ES-I3 (cell line): ENCODE measurements around the gene IKZF2.

ENCODE experiments used
- H3K36me3 ChIP-seq: 2 replicates; pipeline ENCODE4 v1.6.1; 2013; ENCODE audit warnings: mild to moderate bottlenecking, low read length, control low read depth, moderate library complexity; ENCODE audit not compliant: insufficient read depth
- H3K4me1 ChIP-seq: 2 replicates; pipeline ENCODE4 v1.6.1; 2013; ENCODE audit warnings: mild to moderate bottlenecking, control low read depth, low read length; ENCODE audit not compliant: insufficient read depth
- H3K9ac ChIP-seq: 2 replicates; pipeline ENCODE4 v1.6.1; 2013; ENCODE audit warnings: low read depth, mild to moderate bottlenecking, low read length, moderate library complexity
- H3K9me3 ChIP-seq: 2 replicates; pipeline ENCODE4 v1.6.1; 2013; ENCODE audit warnings: mild to moderate bottlenecking, low read length, moderate library complexity; ENCODE audit not compliant: control insufficient read depth, insufficient read depth

Gene IKZF2

GRCh38 chr2:212970132-212970531 is 181.3 kb downstream of the IKZF2 start:
- Histone ChIP-seq H3K9me3 (no peaks in the 10 kb centered on the region), H3K36me3 (no peaks in the 10 kb centered on the region), H3K4me1 (peaks cover 11% of the 10 kb centered on the region; the same call in 1 of the 2 replicates), H3K9ac (no peak overlapping the region)

DNA sequence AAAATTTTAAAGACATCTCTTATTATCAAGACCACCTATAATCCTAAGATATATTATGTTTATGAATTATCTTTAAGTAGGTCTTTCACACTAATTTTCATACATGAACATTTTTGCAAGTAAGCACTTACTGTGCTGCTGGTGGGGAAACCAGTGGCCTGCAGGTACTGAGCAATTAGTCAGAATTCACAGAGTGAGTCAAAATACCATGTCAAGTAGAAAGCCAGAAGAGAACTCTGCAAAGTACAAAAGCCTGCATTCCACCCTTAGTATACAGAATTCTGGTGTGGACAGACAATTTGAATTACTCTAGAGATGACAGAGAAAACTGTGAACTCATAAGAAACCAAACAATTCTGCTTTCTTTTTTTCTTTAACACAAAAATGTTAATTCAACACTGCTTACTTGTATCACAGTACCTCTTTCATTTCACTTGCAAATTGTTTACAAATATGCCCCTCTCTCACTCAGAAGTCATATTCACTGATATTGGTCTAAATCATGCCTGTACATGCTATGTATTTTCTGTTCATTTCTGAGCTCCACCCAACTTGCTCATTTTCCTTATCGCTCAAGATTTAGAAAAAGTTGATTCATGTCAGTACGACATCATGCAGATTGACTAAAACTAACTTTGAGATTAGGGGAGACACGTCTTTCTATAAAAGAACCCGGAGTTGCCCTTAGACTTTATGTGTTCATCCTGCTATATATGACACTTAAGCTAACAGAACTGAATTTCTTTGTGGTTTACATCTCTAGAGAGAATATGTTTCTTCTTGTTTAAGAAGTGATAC is 182.9 kb downstream of the IKZF2 start:
- no peak overlapping the region for H3K9ac ChIP-seq
- H3K4me1 ChIP-seq: peaks cover 11% of the 10 kb centered on the region; the same call in 1 of the 2 replicates
- H3K9me3 ChIP-seq: no peaks in the 10 kb centered on the region
- no peaks in the 10 kb centered on the region for H3K36me3 ChIP-seq

GRCh38 chr2:212966884-212967283 is 184.5 kb downstream of the IKZF2 start:
- Histone ChIP-seq H3K36me3 (no peaks in the 10 kb centered on the region), H3K4me1 (peaks cover 11% of the 10 kb centered on the region; the same call in 1 of the 2 replicates), H3K9me3 (no peaks in the 10 kb centered on the region), H3K9ac (no peak overlapping the region)

DNA sequence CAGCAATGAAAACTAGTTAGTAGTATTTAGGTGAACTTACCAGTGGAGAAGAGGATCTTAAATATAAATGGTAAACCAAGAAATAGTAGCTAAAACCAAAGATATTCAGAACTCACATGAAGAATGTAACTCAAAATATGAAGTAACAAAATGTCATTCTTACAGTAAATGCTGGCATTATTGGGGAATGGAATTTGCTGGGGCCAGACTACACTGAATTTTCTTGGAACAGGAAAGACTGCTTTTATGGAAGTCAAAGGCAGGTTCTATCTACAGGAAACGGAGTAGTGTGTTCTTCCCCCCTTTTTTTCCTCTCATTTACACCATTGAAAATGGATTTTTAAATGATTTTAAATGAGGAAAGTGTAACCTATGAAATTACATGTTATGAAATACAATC is 188.7 kb downstream of the IKZF2 start:
- no peaks in the 10 kb centered on the region for H3K36me3 ChIP-seq
- peaks cover under 1% of the 10 kb centered on the region; the same call in 1 of the 2 replicates for H3K4me1 ChIP-seq
- no peaks in the 10 kb centered on the region for H3K9me3 ChIP-seq
- no peak overlapping the region for H3K9ac ChIP-seq

DNA sequence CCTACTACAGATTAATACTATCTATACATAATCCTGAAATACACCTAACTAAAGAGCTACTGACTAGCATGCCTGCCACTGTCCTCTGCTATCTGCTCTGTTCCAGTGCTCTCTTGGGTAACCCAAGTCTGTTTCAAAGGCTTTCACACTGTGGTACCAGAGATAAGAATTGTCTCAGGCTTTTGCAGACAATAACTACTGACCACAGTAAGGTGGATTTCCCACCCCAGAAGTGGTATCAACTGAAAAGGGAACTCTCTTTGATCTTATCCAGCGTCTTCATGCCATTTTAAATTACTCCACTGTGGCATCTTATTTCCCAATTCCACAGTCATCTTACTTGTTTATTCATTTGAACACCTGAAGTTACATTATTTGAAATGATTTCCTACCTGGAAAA is 190.2 kb downstream of the IKZF2 start:
- Histone ChIP-seq H3K4me1 (no peaks in the 10 kb centered on the region), H3K9me3 (no peaks in the 10 kb centered on the region), H3K36me3 (no peaks in the 10 kb centered on the region), H3K9ac (no peak overlapping the region)

GRCh38 chr2:212960336-212960735 is 191.1 kb downstream of the IKZF2 start:
- Histone ChIP-seq H3K9me3 (no peaks in the 10 kb centered on the region), H3K4me1 (no peaks in the 10 kb centered on the region), H3K36me3 (no peaks in the 10 kb centered on the region), H3K9ac (no peak overlapping the region)

GRCh38 chr2:212959471-212960117 is 191.8 kb downstream of the IKZF2 start:
- no peaks in the 10 kb centered on the region for H3K4me1 ChIP-seq
- no peaks in the 10 kb centered on the region for H3K9me3 ChIP-seq
- no peaks in the 10 kb centered on the region for H3K36me3 ChIP-seq
- H3K9ac ChIP-seq: no peak overlapping the region

GRCh38 chr2:212958757-212959295 is 192.6 kb downstream of the IKZF2 start:
- Histone ChIP-seq H3K9ac (no peak overlapping the region), H3K36me3 (no peaks in the 10 kb centered on the region), H3K4me1 (no peaks in the 10 kb centered on the region), H3K9me3 (no peaks in the 10 kb centered on the region)

GRCh38 chr2:212958133-212958532 is 193.3 kb downstream of the IKZF2 start:
- no peaks in the 10 kb centered on the region for H3K36me3 ChIP-seq
- no peaks in the 10 kb centered on the region for H3K9me3 ChIP-seq
- H3K9ac ChIP-seq: no peak overlapping the region
- H3K4me1 ChIP-seq: no peaks in the 10 kb centered on the region

DNA sequence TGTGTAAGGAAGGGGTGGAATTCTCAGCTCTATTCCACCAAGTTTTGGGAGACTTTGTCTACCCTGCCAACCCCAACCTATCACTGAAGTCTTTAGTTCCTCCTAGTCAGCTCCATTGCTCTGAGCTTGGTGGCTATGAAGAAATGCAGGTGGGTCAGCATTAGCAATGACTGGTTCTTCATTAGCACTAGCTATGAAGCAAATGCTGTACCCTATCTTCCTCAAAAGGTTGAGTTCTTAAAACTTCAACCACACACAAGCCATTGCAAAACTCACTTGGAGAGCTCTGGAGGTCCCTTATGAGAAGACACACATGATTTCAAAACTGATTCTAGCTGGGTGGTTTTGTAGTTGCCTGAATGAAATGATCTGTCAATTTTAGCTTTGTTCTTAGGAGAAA is 193.8 kb downstream of the IKZF2 start:
- no peaks in the 10 kb centered on the region for H3K9me3 ChIP-seq
- H3K9ac ChIP-seq: no peak overlapping the region
- no peaks in the 10 kb centered on the region for H3K4me1 ChIP-seq
- no peaks in the 10 kb centered on the region for H3K36me3 ChIP-seq

DNA sequence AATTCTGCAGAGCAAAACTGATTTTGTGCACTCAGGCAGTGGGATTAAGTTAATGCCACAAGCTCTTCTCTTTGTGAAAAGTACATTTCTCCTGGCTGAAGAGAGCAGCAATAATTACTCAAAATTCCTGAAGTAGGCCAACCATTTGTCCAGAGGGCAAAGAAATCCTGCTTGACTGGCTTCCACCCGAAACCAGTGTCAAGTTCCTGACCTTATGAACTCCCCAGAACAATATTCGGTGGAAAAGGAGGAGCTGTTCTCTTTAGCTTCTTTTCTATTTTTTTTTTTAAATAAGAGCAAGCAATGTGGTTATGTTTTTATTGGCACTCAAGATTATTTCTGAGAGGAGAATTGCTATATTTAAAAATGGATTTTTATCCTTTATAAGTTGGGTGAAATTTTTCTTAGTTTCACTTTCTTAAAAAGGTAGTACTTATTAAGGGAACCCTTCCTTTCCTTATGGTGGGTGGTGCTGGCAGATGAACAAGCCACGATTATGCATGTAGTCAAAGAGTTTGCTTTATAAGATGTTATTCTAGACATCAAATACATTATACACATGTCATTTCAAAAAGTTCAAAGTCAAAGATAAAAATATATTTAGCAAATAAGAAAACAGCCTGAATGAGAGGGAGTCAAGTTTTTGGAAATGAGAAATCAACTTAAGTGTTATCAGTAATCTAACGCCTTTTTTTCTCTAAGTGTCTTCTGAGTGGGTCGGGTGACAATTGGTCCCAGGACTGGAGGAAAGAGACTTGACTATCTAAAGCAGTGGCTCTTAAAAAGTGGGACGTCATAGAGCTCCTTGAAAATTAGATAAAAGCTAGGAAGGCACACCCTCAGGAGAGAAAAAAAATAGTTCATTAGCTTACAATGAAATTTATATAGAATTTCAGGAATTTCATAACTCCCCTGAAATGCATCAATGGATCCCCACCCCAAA is 194.5 kb downstream of the IKZF2 start:
- Histone ChIP-seq H3K9me3 (no peaks in the 10 kb centered on the region), H3K9ac (no peak overlapping the region), H3K36me3 (no peaks in the 10 kb centered on the region), H3K4me1 (no peaks in the 10 kb centered on the region)

DNA sequence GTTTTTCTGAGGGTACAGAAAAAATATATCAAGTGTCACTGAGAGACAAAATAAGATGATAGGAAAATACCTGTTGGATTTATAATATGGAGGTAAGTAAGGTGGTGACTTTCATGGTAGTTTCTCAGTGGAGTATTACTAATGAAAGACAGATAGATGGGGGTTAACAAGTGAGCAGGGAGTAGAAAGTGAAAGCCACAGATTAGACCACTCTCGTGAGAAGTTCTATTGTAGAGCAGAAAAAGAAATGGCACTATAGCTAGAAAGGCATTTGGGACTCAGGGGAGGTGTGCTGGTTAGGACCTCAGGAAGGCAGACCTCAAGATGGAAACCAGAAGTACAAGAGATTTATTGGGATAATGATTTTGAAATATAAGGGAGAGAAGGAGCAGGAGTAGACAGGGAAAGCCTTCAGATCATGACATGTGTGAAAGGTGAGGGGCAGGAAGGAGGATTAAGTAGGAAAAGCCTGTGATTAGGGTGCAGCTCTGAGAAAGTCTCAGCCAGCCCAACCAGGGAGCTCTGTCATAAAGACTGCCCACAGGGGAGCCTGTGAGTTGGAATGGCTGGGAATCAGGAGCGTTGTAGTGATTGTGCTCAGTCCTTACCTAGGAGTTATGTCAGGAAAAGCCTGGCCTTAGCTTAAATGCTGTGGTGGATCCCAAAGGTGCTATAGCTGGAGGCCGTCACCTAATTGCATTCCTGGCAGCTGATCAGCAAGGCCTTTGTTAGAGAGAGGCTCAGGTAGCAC is 198.1 kb downstream of the IKZF2 start:
- H3K36me3 ChIP-seq: no peaks in the 10 kb centered on the region
- no peak overlapping the region for H3K9ac ChIP-seq
- H3K9me3 ChIP-seq: no peaks in the 10 kb centered on the region
- no peaks in the 10 kb centered on the region for H3K4me1 ChIP-seq

DNA sequence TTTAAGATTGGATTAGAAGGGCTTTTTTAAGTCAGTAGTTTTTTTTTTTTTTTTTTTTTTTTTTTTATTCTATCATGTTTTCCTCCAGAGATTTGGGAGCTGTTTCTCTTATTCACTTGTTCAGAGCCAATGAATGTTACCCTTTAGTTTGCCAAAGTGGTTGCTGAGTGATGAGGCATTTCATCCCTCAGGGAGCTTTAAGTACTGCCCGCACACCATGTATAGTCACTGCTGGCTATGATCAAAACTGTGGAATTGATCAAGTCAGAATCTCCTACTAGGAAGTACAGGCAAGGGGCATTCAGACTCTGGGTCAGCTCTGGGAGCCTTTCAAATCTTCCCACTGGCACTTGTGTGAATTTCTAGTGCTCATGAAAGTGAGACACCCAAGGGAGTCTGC is 201.6 kb downstream of the IKZF2 start:
- no peaks in the 10 kb centered on the region for H3K9me3 ChIP-seq
- no peak overlapping the region for H3K9ac ChIP-seq
- no peaks in the 10 kb centered on the region for H3K36me3 ChIP-seq
- H3K4me1 ChIP-seq: no peaks in the 10 kb centered on the region
